Transverse colon (tissue), 4 donors: ENCODE data around the gene TFDP2. TPM values are rescaled to one million over a fixed set of nuclear protein-coding genes. Genes with fewer than 3 reads are reported as not detected.
"Not testable (repeated sequence)": the region's sequence is repeated elsewhere in the genome, so short reads cannot be mapped to it uniquely, and the experiment has no call there.

Source experiments
- DNase-seq: peaks from one replicate; pipeline ENCODE4 v3.0.0-alpha.2; 2019
- H3K27ac ChIP-seq, 4 donors: fragments of 200-600 bp; sonication (generic); 2 replicates each; pipeline ENCODE4 v1.5.1; 2016 to 2018; ENCODE audit warnings: inconsistent platforms in 4 of 4
- H3K27me3 ChIP-seq: fragments of 200-600 bp; sonication (generic); 2 replicates; pipeline ENCODE4 v1.5.1; 2017; ENCODE audit warnings: inconsistent platforms
- H3K36me3 ChIP-seq, 4 donors: fragments of 200-600 bp; sonication (generic); 2 replicates each; pipeline ENCODE4 v1.5.1; 2017 to 2019; ENCODE audit warnings: inconsistent platforms in 4 of 4
- H3K4me1 ChIP-seq, 4 donors: fragments of 200-600 bp; sonication (generic); 2 replicates each; pipeline ENCODE4 v1.5.1; 2017 to 2020; ENCODE audit warnings: inconsistent platforms in 4 of 4
- H3K4me3 ChIP-seq, 4 donors: fragments of 200-600 bp; sonication (generic); 1 replicate in 1 of 4; 2 replicates in 3 of 4; pipeline versions ENCODE4 v1.5.1 to v1.6.1; 2017 to 2019; ENCODE audit warnings: inconsistent platforms in 4 of 4
- H3K9me3 ChIP-seq, 2 donors: fragments of 200-600 bp; sonication (generic); 2 replicates each; pipeline ENCODE4 v1.5.1; 2017 to 2019; ENCODE audit warnings: inconsistent platforms in 2 of 2
- EP300 ChIP-seq: sonication (generic); formaldehyde crosslinking; IDR thresholded peaks from one replicate; pipeline ENCODE4 v1.6.1; 2017; ENCODE audit warnings: antibody characterized with exemption, low read depth
- POLR2A ChIP-seq: fragments of 450-650 bp; IDR thresholded peaks from one replicate; pipeline ENCODE4 v1.6.1; 2016; ENCODE audit warnings: antibody characterized with exemption, mild to moderate bottlenecking, moderate library complexity
- POLR2AphosphoS5 ChIP-seq, 3 donors: sonication (generic); formaldehyde crosslinking; IDR thresholded peaks; one replicate each; pipeline ENCODE4 v1.6.1; 2016; ENCODE audit warnings: antibody characterized with exemption in 3 of 3
- WGBS, 2 donors: methylation state at CpG; one replicate each; pipeline ENCODE4 v1.1.5; 2018; ENCODE audit warnings: low coverage in 1 of 2; 5-methylcytosine and 5-hydroxymethylcytosine counted together
- in situ Hi-C, 4 donors: fragments of 200-750 bp; cut with MboI; loops; one replicate each; pipeline versions ENCODE4 v1.15.0 to v1.15.1; 2017; ENCODE audit warnings: low sequenced_read_pairs in 3 of 4, low pct_ligation_motif_present in 1 of 4, low pct_unique_long_range_greater_than_20kb in 1 of 4
- intact Hi-C: fragments of 100-400 bp; cut with DNase I; formaldehyde crosslinking; loops from one replicate; pipeline ENCODE4 v1.15.1; 2023; ENCODE audit warnings: low total_unique reads
- total RNA-seq, 4 donors: library from RNA; depleted of rRNA; stranded (reverse); fragments of >200 nt; gene quantifications; one replicate each; pipeline ENCODE4 v1.1.0, GENCODE V29; 2016
- TF ChIP-seq, protein P1 (sequence below), 5 experiments: fragments of 200-600 bp in 3 of 5; fragments of 450-650 bp in 2 of 5; sonication (generic) in 3 of 5; IDR thresholded peaks; 1 replicate in 2 of 5; 2 replicates in 3 of 5; pipeline ENCODE4 v1.5.1; 2016 to 2017; ENCODE audit warnings: antibody characterized with exemption in 5 of 5, inconsistent platforms in 3 of 5, mild to moderate bottlenecking in 2 of 5, moderate library complexity in 1 of 5

Gene TFDP2
- total RNA-seq, 4 donors from 2014 or later = 10.3 to 69.2 (median 41.3) TPM

- WGBS, 2 donors = 80 to 100% methylated on average over 1 to 4 of the region's 4 CpGs
- peak overlapping the region in 3 of 4 donors; percentile 41 to 72 (median 64) for H3K27ac ChIP-seq
Observed at GRCh38 chr3:142077155-142077858, 72.0 kb downstream of the TFDP2 start.

GRCh38 chr3:142075656-142076055 is 73.7 kb downstream of the TFDP2 start:
- WGBS, 2 donors = 97 to 100% methylated on average over 1 to 4 of the region's 4 CpGs
- H3K27ac ChIP-seq, H3K4me3 ChIP-seq, H3K36me3 ChIP-seq, intact Hi-C loops, DNase-seq, H3K27me3 ChIP-seq, in situ Hi-C loops, H3K9me3 ChIP-seq: not testable (repeated sequence)
- peaks cover 5 to 41% (median 19%) of the 10 kb centered on the region in 4 donors for H3K4me1 ChIP-seq

More at GRCh38 chr3:142077155-142077858, 72.0 kb downstream of the TFDP2 start:
- Histone ChIP-seq H3K27me3 (no peaks in the 10 kb centered on the region), H3K4me3 (no peak overlapping the region), H3K36me3 (no peaks in the 10 kb centered on the region), H3K4me1 (peaks cover 5 to 28% (median 15%) of the 10 kb centered on the region in 4 donors), H3K9me3 (no peaks in the 10 kb centered on the region)
- in situ Hi-C loops = no loop called here
- peak; percentile 22 for DNase-seq
- TF ChIP-seq POLR2A = no peak
- TF ChIP-seq EP300 = no peak
- intact Hi-C loops = no loop called here

DNA sequence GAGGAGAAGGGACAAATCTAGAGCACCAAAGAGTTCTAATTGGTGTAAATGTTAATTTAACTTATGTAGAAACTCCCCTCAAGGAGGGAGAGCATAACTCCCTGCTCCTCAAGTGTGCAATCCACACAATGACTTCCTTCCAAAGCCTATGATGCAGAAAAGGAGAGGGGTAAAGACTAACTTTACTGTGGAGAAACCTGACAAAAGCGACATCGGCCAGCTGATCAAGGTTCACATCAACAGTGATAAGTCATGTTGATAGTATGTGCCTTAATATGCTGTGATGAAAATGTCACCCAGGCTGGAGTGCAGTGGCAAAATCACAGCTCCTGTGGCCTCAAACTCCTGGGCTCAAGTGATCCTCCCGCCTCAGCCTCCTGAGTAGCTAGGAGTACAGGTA is 76.5 kb downstream of the TFDP2 start:
- Histone ChIP-seq H3K27me3 (no peaks in the 10 kb centered on the region), H3K9me3 (no peaks in the 10 kb centered on the region), H3K4me3 (no peak overlapping the region), H3K36me3 (no peaks in the 10 kb centered on the region), H3K27ac (peak overlapping the region; percentile 79 to 84 (median 82)), H3K4me1 (peaks cover 5 to 44% (median 19%) of the 10 kb centered on the region in 4 donors)
- TF ChIP-seq EP300 (no peak), POLR2AphosphoS5 (IDR thresholded peaks at IDR 0.05) (no peak), POLR2A (no peak)
- TF ChIP-seq, protein P1, sequence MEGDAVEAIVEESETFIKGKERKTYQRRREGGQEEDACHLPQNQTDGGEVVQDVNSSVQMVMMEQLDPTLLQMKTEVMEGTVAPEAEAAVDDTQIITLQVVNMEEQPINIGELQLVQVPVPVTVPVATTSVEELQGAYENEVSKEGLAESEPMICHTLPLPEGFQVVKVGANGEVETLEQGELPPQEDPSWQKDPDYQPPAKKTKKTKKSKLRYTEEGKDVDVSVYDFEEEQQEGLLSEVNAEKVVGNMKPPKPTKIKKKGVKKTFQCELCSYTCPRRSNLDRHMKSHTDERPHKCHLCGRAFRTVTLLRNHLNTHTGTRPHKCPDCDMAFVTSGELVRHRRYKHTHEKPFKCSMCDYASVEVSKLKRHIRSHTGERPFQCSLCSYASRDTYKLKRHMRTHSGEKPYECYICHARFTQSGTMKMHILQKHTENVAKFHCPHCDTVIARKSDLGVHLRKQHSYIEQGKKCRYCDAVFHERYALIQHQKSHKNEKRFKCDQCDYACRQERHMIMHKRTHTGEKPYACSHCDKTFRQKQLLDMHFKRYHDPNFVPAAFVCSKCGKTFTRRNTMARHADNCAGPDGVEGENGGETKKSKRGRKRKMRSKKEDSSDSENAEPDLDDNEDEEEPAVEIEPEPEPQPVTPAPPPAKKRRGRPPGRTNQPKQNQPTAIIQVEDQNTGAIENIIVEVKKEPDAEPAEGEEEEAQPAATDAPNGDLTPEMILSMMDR (IDR thresholded peaks at IDR 0.05) = no peak
- 72 to 86% methylated on average over 3 of the region's 3 CpGs for WGBS, 2 donors
- intact Hi-C loops = no loop called here
- peak; percentile 19 for DNase-seq
- in situ Hi-C loops = no loop called here

- H3K9me3 ChIP-seq = no peaks in the 10 kb centered on the region
- no peak overlapping the region for H3K27ac ChIP-seq
- no peak overlapping the region for H3K4me3 ChIP-seq
- no peaks in the 10 kb centered on the region for H3K27me3 ChIP-seq
- DNase-seq = no peak
- 89 to 100% methylated on average over 1 of the region's 1 CpG for WGBS, 2 donors
- H3K36me3 ChIP-seq = no peaks in the 10 kb centered on the region
- intact Hi-C loops (no loop called here), in situ Hi-C loops (no loop called here)
- H3K4me1 ChIP-seq = peaks cover 0 to 5% (median 0%) of the 10 kb centered on the region in 4 donors
- TF ChIP-seq, protein P1 (IDR thresholded peaks at IDR 0.05) = no peak
- TF ChIP-seq POLR2AphosphoS5 (IDR thresholded peaks at IDR 0.05) (no peak), EP300 (no peak), POLR2A (no peak)
Observed at GRCh38 chr3:142065932-142066331, 83.4 kb downstream of the TFDP2 start.

DNA sequence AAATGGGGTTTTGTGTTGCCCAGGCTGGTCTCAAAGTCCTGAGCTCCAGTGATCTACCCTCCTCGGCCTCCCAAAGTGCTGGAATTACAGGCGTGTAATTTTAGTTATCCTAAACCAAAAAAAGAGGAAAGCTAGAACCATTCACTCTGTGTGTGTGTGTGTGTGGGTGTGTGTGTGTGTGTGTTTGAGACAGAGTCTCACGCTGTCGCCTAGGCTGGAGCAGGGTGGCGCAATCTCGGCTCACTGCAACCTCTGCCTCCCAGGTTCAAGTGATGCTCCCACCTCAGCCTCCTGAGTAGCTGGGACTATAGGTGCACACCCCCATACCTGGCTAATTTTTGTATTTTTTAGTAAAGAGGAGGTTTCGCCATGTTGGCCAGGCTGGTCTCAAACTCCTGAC is 84.0 kb downstream of the TFDP2 start:
- no peak overlapping the region for H3K27ac ChIP-seq
- no peaks in the 10 kb centered on the region for H3K27me3 ChIP-seq
- H3K4me3 ChIP-seq = no peak overlapping the region
- DNase-seq = no peak
- peaks cover 0 to 3% (median 0%) of the 10 kb centered on the region in 4 donors for H3K4me1 ChIP-seq
- 93 to 100% methylated on average over 6 to 7 of the region's 7 CpGs for WGBS, 2 donors
- H3K9me3 ChIP-seq = no peaks in the 10 kb centered on the region
- in situ Hi-C loops (no loop called here), intact Hi-C loops (no loop called here)
- TF ChIP-seq POLR2AphosphoS5 (IDR thresholded peaks at IDR 0.05) (no peak), EP300 (no peak), POLR2A (no peak)
- TF ChIP-seq, protein P1 (IDR thresholded peaks at IDR 0.05) = no peak
- no peaks in the 10 kb centered on the region for H3K36me3 ChIP-seq
